HG02981 (cell line): ENCODE data around the gene RNF11.

Source experiments
- ATAC-seq: cut with Tn5 transposase; IDR thresholded peaks from one replicate; pipeline ENCODE4 v1.9.1; 2021; ENCODE audit warnings: mild to moderate bottlenecking, moderate library complexity; ENCODE audit not compliant: unreplicated experiment

RNF11 gene

GRCh38 chr1:51311826-51312225, 75.8 kb downstream of the RNF11 start:
- no peak for ATAC-seq

GRCh38 chr1:51312718-51313117, 76.6 kb downstream of the RNF11 start:
- ATAC-seq: no peak

GRCh38 chr1:51313268-51313852, 77.3 kb downstream of the RNF11 start:
- ATAC-seq: no peak

GRCh38 chr1:51313961-51314777, 78.1 kb downstream of the RNF11 start:
- no peak for ATAC-seq

- ATAC-seq: no peak
Observed at GRCh38 chr1:51314974-51315373, 78.9 kb downstream of the RNF11 start.

- no peak for ATAC-seq
Observed at GRCh38 chr1:51316113-51316845, 80.2 kb downstream of the RNF11 start.

GRCh38 chr1:51316846-51317120, 80.7 kb downstream of the RNF11 start:
- ATAC-seq: no peak

- ATAC-seq: no peak
Observed at GRCh38 chr1:51317798-51318197, 81.7 kb downstream of the RNF11 start.

GRCh38 chr1:51320967-51321923, 85.2 kb downstream of the RNF11 start:
- no peak for ATAC-seq

GRCh38 chr1:51321924-51322280, 85.8 kb downstream of the RNF11 start:
- no peak for ATAC-seq

- no peak for ATAC-seq
Observed at GRCh38 chr1:51322417-51323101, 86.5 kb downstream of the RNF11 start.
